RWPE1 (cell line): Measurements from ENCODE around the gene NEU1.

Experiments used
- CTCF ChIA-PET: fragments of 350-600 bp; sonication (Branson Sonifier 250); formaldehyde crosslinking; extraction: SDS; loops from one replicate; lab custom pipeline; 2021; lab: Yijun Ruan, JAX
- POLR2A ChIA-PET: fragments of 400-600 bp; formaldehyde crosslinking; extraction: SDS; loops from one replicate; lab custom pipeline; 2020; ENCODE audit warnings: antibody characterized with exemption; ENCODE audit not compliant: low non-redundant PET; lab: Yijun Ruan, JAX
- DNase-seq: peaks from one replicate; pipeline ENCODE4 v3.0.0; 2012; ENCODE audit warnings: low spot score
- H3K27ac ChIP-seq: fragments of 450-650 bp; 2 replicates; pipeline ENCODE4 v1.5.1; 2017
- CTCF ChIP-seq: fragments of 450-650 bp; conservative IDR thresholded peaks from 2 replicates; pipeline ENCODE4 v1.5.1; 2017; ENCODE audit warnings: low read depth, mild to moderate bottlenecking

Gene NEU1

DNA sequence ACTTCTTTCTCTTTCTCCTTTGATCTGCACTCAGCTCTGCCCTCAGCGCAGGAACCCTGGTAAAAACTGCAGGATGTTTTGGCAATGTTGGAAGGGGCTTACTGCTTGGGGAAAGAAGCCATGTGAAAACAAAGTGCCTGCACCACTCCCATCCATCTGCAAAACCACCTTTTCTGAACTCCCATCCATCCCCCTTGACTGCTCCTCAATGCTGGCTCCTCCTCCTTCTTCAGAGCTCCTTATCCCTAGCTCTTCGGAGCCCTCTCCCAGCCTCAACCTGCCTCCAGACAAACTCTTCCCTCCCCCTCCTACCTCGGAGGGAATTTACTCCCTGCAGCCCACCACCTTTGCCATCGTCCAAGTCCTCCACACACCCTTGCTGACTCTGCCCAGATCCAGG lies 43.5 kb upstream of the NEU1 start:
- ChIA-PET POLR2A (interaction anchor here (0.6 kb wide), 1 partner anchor 74 kb away, joined by 4 read pairs; no protein-coding TSS in a partner anchor), CTCF (no interaction called here)
- no peak for TF ChIP-seq CTCF
- no peak for DNase-seq
- no peak overlapping the region for H3K27ac ChIP-seq

- TF ChIP-seq CTCF = no peak
- ChIA-PET CTCF (interaction anchor here (0.7 kb wide), 1 partner anchor 1282 kb away, joined by 5 read pairs; no protein-coding TSS in a partner anchor), POLR2A (no interaction called here)
- no peak for DNase-seq
- H3K27ac ChIP-seq = no peak overlapping the region
Measured at GRCh38 chr6:31905041-31905440, 42.4 kb upstream of the NEU1 start.

GRCh38 chr6:31903957-31904356 lies 41.3 kb upstream of the NEU1 start:
- CTCF ChIA-PET = interaction anchor here (0.5 kb wide), 1 partner anchor 559 kb away, joined by 3 read pairs; no protein-coding TSS in a partner anchor
- POLR2A ChIA-PET = no interaction called here
- no peak overlapping the region for H3K27ac ChIP-seq
- no peak for DNase-seq
- TF ChIP-seq CTCF = no peak

GRCh38 chr6:31901953-31902643 lies 39.5 kb upstream of the NEU1 start, which contains the start of gene ZBTB12:
TSS of gene ZBTB12 (minus strand) at chr6:31902086. CDS start at chr6:31901305, 781 bp downstream.
- POLR2A ChIA-PET = interaction anchor here (0.6 to 1.5 kb wide), 2 partner anchors 44 to 64 kb away, joined by 3 to 8 read pairs; partner anchors contain the start of gene CFB
- CTCF ChIA-PET = interaction anchor here (1.1 kb wide), 1 partner anchor 50 kb away, joined by 3 read pairs; no protein-coding TSS in a partner anchor
- peak within 1 kb of the TSS; percentile 90 for H3K27ac ChIP-seq
- peak; percentile 89 for DNase-seq
- TF ChIP-seq CTCF = no peak

DNA sequence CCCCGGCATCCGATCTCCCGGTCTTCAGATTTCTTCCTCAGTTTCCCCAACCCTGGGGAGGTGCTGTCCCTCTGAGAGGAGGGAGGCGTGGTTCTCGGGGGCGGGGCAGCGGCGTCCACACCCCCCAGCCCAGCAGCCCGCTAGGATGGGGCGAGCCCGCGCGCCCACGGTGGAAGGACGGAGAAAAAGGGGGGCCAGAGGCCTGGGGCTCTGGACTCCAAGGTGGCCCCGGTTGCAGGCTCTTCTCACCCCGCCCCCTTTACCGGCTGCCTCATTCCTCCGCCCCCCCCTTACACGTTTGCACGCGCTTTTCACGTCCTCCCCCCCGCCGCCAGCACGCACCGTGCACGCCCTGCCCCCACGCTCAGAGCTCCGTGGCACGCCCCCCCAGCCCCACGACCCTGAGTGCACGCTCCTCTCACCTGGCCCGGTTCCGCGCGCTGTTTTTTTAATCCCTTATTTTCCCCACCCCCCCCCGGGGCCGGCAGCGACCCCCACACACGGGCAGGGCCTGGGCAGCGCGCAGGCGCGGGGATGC lies 38.9 kb upstream of the NEU1 start:
- ChIA-PET POLR2A (interaction anchor here (1.5 kb wide), 1 partner anchor 44 kb away, joined by 8 read pairs; the partner anchor contains the start of gene CFB), CTCF (no interaction called here)
- peak overlapping the region; percentile 90 for H3K27ac ChIP-seq
- peak; percentile 48 for DNase-seq
- TF ChIP-seq CTCF = no peak

DNA sequence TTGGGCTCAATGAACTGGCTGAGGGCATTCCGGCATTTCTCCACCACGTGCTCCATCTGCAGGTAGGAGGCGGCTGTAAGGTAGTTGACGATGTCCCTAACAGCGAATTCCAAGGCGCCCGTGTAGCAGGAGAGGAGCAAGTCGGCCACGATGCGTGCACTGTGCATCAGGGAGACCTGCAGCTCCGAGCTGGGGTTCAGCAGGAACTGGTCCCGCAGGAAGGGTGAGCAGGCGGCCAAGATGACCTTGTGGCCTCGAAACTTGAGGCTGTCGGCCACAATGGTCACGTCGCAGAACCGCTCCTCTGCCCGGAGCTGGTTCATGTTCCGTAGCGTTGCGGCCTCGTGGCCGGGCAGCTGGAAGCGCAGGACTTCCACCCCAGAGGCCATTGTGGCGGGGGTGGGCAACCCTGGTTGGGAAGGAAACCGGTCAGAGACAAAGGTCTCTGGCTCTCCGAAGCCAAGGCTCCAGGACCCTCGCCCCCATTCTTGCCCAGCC lies 38.3 kb upstream of the NEU1 start:
- POLR2A ChIA-PET = no interaction called here
- DNase-seq = no peak
- CTCF ChIA-PET = interaction anchor here (0.5 to 0.6 kb wide), 2 partner anchors 50 to 74 kb away, joined by 3 read pairs; no protein-coding TSS in a partner anchor
- no peak for TF ChIP-seq CTCF
- peak overlapping the region; percentile 90 for H3K27ac ChIP-seq
